HCT116 (cell line): Measurements from ENCODE around the gene ZYX. TPM values are rescaled to one million over a fixed set of nuclear protein-coding genes. Genes with fewer than 3 reads are reported as not detected.

ENCODE experiments used
- ATAC-seq: fragments of 200-7000 bp; cut with Tn5 transposase; 2 replicates; pipeline ENCODE4 v1.9.1; 2020; ENCODE audit warnings: mild to moderate bottlenecking, moderate library complexity
- BruUV-seq: library from RNA; stranded (reverse); fragments of 400-500 nt; replicated peaks from 2 replicates; lab custom pipeline; 2021; lab: Mats Ljungman, UMichigan
- CTCF ChIA-PET: fragments of 300-600 bp; sonication (Branson Sonifier 250); formaldehyde crosslinking; loops from one replicate; lab custom pipeline; 2021; ENCODE audit warnings: antibody characterized with exemption; lab: Charles Lee
- POLR2A ChIA-PET: fragments of 300-600, 350-600 bp; sonication (Branson Sonifier 250); formaldehyde crosslinking; loops from one replicate; lab custom pipeline; 2021; ENCODE audit warnings: antibody characterized with exemption; lab: Charles Lee
- RAD21 ChIA-PET, 2 experiments: fragments of 300-600 bp; sonication (Branson Sonifier 250); formaldehyde crosslinking; loops; one replicate each; lab custom pipeline; 2023; ENCODE audit warnings: low total read pairs in 2 of 2; ENCODE audit not compliant: uncharacterized antibody in 2 of 2, unreplicated experiment in 2 of 2, low non-redundant PET in 1 of 2; lab: Charles Lee
- DNase-seq: peaks from one replicate; pipeline ENCODE4 v3.0.0-alpha.2; 2010; ENCODE audit warnings: low read depth, low spot score
- H2AFZ ChIP-seq: fragments of 200-600 bp; shearing (Covaris generic), sonication (generic); 2 replicates; pipeline ENCODE4 v1.6.1; 2017; ENCODE audit warnings: low read depth, mixed run types, mixed read lengths, antibody characterized with exemption, low read length; ENCODE audit not compliant: poor library complexity, severe bottlenecking
- H3K27ac ChIP-seq: 2 replicates; pipeline ENCODE4 v1.5.1; 2012; ENCODE audit warnings: low read depth, low read length
- H3K27me3 ChIP-seq: fragments of 200-600 bp; sonication (generic); 2 replicates; pipeline ENCODE4 v1.6.1; 2016; ENCODE audit warnings: mixed run types, low read length, mixed read lengths; ENCODE audit not compliant: insufficient read depth
- H3K36me3 ChIP-seq, 2 experiments: fragments of 200-500 bp in 1 of 2; fragments of 200-600 bp in 1 of 2; sonication (Bioruptor generic) in 1 of 2; sonication (generic) in 1 of 2; 2 replicates each; pipeline versions ENCODE4 v1.5.1 to v1.6.1; 2014 to 2016; ENCODE audit warnings: low read length in 2 of 2, inconsistent platforms in 1 of 2, mixed read lengths in 1 of 2, mixed run types in 1 of 2; ENCODE audit not compliant: insufficient read depth in 2 of 2, control insufficient read depth in 1 of 2
- H3K4me1 ChIP-seq, 2 experiments: fragments of 200-600 bp in 1 of 2; sonication (generic) in 1 of 2; 2 replicates each; pipeline versions ENCODE4 v1.5.1 to v1.6.1; 2012 to 2017; ENCODE audit warnings: low read length in 2 of 2, inconsistent platforms in 1 of 2, mild to moderate bottlenecking in 1 of 2, mixed read lengths in 1 of 2, mixed run types in 1 of 2, moderate library complexity in 1 of 2; ENCODE audit not compliant: insufficient read depth in 2 of 2, control insufficient read depth in 1 of 2
- H3K4me2 ChIP-seq: fragments of 200-600 bp; sonication (generic); 2 replicates; pipeline ENCODE4 v1.6.1; 2017; ENCODE audit warnings: mixed run types, low read length, mixed read lengths
- H3K4me3 ChIP-seq, 2 experiments: fragments of 200-600 bp in 1 of 2; sonication (generic) in 1 of 2; replicated peaks in 1 of 2; 2 replicates each; pipeline ENCODE4 v1.5.1; 2011 to 2016; ENCODE audit warnings: low read length in 2 of 2, control low read depth in 1 of 2, low read depth in 1 of 2, mild to moderate bottlenecking in 1 of 2, mixed read lengths in 1 of 2, mixed run types in 1 of 2
- H3K79me2 ChIP-seq: fragments of 200-600 bp; sonication (generic); 2 replicates; pipeline ENCODE4 v1.6.1; 2017; ENCODE audit warnings: mild to moderate bottlenecking, mixed run types, low read length, moderate library complexity, mixed read lengths; ENCODE audit not compliant: insufficient read depth
- H3K9ac ChIP-seq: fragments of 200-600 bp; sonication (generic); 2 replicates; pipeline ENCODE4 v1.6.1; 2016; ENCODE audit warnings: low read length, mixed read lengths
- H3K9me2 ChIP-seq: fragments of 200-600 bp; sonication (generic), shearing (Covaris generic); 2 replicates; pipeline ENCODE4 v1.6.1; 2017; ENCODE audit warnings: mixed run types, mild to moderate bottlenecking, moderate library complexity; ENCODE audit not compliant: insufficient read depth
- H3K9me3 ChIP-seq, 2 experiments: fragments of 200-500 bp in 1 of 2; fragments of 200-600 bp in 1 of 2; sonication (Bioruptor generic) in 1 of 2; sonication (generic) in 1 of 2; 2 replicates each; pipeline ENCODE4 v1.6.1; 2014 to 2017; ENCODE audit warnings: low read length in 2 of 2, mixed read lengths in 2 of 2, inconsistent platforms in 1 of 2, low read depth in 1 of 2, mild to moderate bottlenecking in 1 of 2, mixed run types in 1 of 2, moderate library complexity in 1 of 2; ENCODE audit not compliant: control insufficient read depth in 1 of 2, insufficient read depth in 1 of 2
- H4K20me1 ChIP-seq: fragments of 200-600 bp; sonication (generic), shearing (Covaris generic); 2 replicates; pipeline ENCODE4 v1.6.1; 2017; ENCODE audit warnings: mixed run types, mild to moderate bottlenecking, moderate library complexity; ENCODE audit not compliant: insufficient read depth
- CEBPB ChIP-seq: IDR thresholded peaks from 2 replicates; pipeline ENCODE4 v1.6.1; 2012; ENCODE audit warnings: low read depth
- FOSL1 ChIP-seq: IDR thresholded peaks from 2 replicates; pipeline ENCODE4 v1.6.1; 2012; ENCODE audit warnings: low read depth
- JUND ChIP-seq: IDR thresholded peaks from 2 replicates; pipeline ENCODE4 v1.6.1; 2012
- POLR2A ChIP-seq: IDR thresholded peaks from 2 replicates; pipeline ENCODE4 v1.7.0; 2011; ENCODE audit warnings: borderline replicate concordance; ENCODE audit not compliant: insufficient read depth, insufficient read length; ENCODE audit errors: extremely low read depth
- RAD21 ChIP-seq: IDR thresholded peaks from 2 replicates; pipeline ENCODE4 v1.6.1; 2012; ENCODE audit warnings: low read depth, mild to moderate bottlenecking
- SIN3A ChIP-seq: IDR thresholded peaks from 2 replicates; pipeline ENCODE4 v1.6.1; 2012; ENCODE audit warnings: low read depth
- SP1 ChIP-seq: IDR thresholded peaks from 2 replicates; pipeline ENCODE4 v1.6.1; 2012; ENCODE audit warnings: low read depth
- TCF7L2 ChIP-seq: IDR thresholded peaks from 2 replicates; pipeline ENCODE4 v1.7.0; 2011; ENCODE audit warnings: borderline replicate concordance, inconsistent platforms; ENCODE audit not compliant: insufficient read depth, insufficient read length; ENCODE audit errors: extremely low read depth
- YY1 ChIP-seq: IDR thresholded peaks from 2 replicates; pipeline ENCODE4 v1.6.1; 2011; ENCODE audit warnings: low read length, low read depth, moderate library complexity, mild to moderate bottlenecking; ENCODE audit not compliant: insufficient replicate concordance; ENCODE audit errors: extremely low read depth
- ZFX ChIP-seq: fragments of 450-650 bp; IDR thresholded peaks from 2 replicates; pipeline ENCODE4 v1.6.1; 2017
- ZNF274 ChIP-seq: fragments of 200-500 bp; sonication (Bioruptor generic); IDR thresholded peaks from 2 replicates; pipeline ENCODE4 v1.6.1; 2014; ENCODE audit warnings: mild to moderate bottlenecking, low read depth, low read length, inconsistent platforms
- intact Hi-C: fragments of 100-400 bp; cut with micrococcal nuclease; formaldehyde crosslinking; loops from 2 replicates; pipeline ENCODE4 v1.10.0; 2022
- total RNA-seq: library from RNA; stranded (reverse); gene quantifications from one replicate; pipeline ENCODE4 v1.2.1, GENCODE V29; 2021; ENCODE audit not compliant: unreplicated experiment
- TF ChIP-seq, protein P1 (sequence below): IDR thresholded peaks from 2 replicates; pipeline ENCODE4 v1.6.1; 2012
- TF ChIP-seq, protein P2 (sequence below), 3 experiments: fragments of 200-600 bp in 1 of 3; sonication (generic) in 1 of 3; IDR thresholded peaks in 2 of 3; conservative IDR thresholded peaks in 1 of 3; 2 replicates each; pipeline ENCODE4 v1.5.1; 2012 to 2017; ENCODE audit warnings: low read depth in 2 of 3, low read length in 2 of 3, antibody characterized with exemption in 1 of 3, borderline replicate concordance in 1 of 3, control low read depth in 1 of 3, mild to moderate bottlenecking in 1 of 3, mixed read lengths in 1 of 3, mixed run types in 1 of 3, moderate library complexity in 1 of 3; ENCODE audit not compliant: insufficient read depth in 1 of 3

Gene ZYX
- total RNA-seq, 1 experiment from 2014 or later, result 144 TPM

DNA sequence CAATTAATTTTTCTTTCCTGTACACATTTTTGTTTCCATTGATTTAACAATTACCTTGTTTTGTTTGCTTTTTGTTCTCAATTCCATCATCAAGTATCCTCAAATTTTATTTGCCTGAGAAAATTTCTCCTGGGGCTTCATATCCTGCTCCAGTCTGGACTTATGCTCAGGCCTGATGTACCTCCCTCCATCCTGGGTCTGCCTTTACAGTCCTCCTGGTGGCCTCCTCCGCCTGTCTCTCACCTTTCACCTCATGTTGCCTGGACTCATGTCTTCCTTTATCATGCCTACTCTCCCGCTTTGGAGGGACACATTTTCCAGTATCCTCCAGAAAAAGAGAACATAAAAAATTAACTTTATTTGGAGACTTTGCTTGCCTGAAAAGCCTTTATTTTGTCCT lies 50.0 kb downstream of the ZYX start (continued):
- TF ChIP-seq FOSL1, result no peak
- TF ChIP-seq TCF7L2, result no peak
- TF ChIP-seq CEBPB, result no peak
- TF ChIP-seq, protein P1, sequence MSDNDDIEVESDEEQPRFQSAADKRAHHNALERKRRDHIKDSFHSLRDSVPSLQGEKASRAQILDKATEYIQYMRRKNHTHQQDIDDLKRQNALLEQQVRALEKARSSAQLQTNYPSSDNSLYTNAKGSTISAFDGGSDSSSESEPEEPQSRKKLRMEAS, result no peak
- TF ChIP-seq, all 23 proteins: peak for 0

DNA sequence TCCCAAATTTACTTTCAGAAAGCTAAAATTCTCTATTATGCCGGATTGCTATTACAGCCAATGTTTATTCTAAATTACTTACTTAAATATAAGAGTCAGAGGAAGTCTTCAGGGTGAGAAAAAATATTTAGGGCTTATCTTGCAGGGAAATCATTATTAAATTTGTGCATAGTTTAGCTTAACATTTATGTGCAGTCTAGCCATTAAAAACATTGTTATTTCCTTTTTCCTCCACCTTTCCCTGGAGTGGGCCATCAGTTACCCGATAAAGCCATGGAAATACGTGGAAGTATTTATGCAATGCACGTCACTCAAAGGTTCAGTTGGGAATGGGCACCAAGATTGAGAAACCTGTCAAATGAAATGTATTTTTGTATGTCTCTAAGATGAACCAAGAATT lies 52.6 kb downstream of the ZYX start:
- Histone ChIP-seq H3K9me2 (no peaks in the 10 kb centered on the region), H3K79me2 (no peaks in the 10 kb centered on the region), H3K36me3 (no peaks in the 10 kb centered on the region), H3K4me1 (peaks cover 0 to 12% of the 10 kb centered on the region in 2 experiments; a peak in 2 of 4 replicates), H2AFZ (no peak overlapping the region), H3K27ac (no peak overlapping the region), H3K4me3 (no peak overlapping the region), H4K20me1 (no peaks in the 10 kb centered on the region), H3K9ac (no peak overlapping the region), H3K9me3 (no peaks in the 10 kb centered on the region), H3K27me3 (no peaks in the 10 kb centered on the region), H3K4me2 (no peak overlapping the region)
- ChIA-PET POLR2A (no interaction called here), RAD21 (no interaction called here), CTCF (no interaction called here)
- intact Hi-C loops, result no loop called here
- BruUV-seq, result no TSS peak
- no peak for TF ChIP-seq ZNF274
- no peak for TF ChIP-seq SIN3A
- no peak for TF ChIP-seq ZFX
- TF ChIP-seq YY1, result no peak
- TF ChIP-seq JUND, result no peak
- no peak for TF ChIP-seq RAD21
- TF ChIP-seq POLR2A, result no peak
- TF ChIP-seq, protein P2, sequence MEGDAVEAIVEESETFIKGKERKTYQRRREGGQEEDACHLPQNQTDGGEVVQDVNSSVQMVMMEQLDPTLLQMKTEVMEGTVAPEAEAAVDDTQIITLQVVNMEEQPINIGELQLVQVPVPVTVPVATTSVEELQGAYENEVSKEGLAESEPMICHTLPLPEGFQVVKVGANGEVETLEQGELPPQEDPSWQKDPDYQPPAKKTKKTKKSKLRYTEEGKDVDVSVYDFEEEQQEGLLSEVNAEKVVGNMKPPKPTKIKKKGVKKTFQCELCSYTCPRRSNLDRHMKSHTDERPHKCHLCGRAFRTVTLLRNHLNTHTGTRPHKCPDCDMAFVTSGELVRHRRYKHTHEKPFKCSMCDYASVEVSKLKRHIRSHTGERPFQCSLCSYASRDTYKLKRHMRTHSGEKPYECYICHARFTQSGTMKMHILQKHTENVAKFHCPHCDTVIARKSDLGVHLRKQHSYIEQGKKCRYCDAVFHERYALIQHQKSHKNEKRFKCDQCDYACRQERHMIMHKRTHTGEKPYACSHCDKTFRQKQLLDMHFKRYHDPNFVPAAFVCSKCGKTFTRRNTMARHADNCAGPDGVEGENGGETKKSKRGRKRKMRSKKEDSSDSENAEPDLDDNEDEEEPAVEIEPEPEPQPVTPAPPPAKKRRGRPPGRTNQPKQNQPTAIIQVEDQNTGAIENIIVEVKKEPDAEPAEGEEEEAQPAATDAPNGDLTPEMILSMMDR (IDR thresholded peaks at IDR 0.05 in 2 of 3, conservative IDR thresholded peaks at IDR 0.05 in 1 of 3; ENCODE audit: borderline replicate concordance in 1 of 3, insufficient read depth in 1 of 3, low read depth in 2 of 3, low read length in 2 of 3), result no peak
- no peak for TF ChIP-seq SP1
- ATAC-seq, result no peak
- no peak for DNase-seq
